Uterus (tissue), 2 donors: ENCODE data around the gene DDX42.

Experiments used
- CTCF ChIP-seq, 4 experiments: fragments of 200-600 bp in 2 of 4; fragments of 450-650 bp in 2 of 4; sonication (generic) in 2 of 4; IDR thresholded peaks; one replicate each; pipeline ENCODE4 v1.5.1; 2016 to 2019; ENCODE audit warnings: antibody characterized with exemption in 4 of 4, mild to moderate bottlenecking in 2 of 4, moderate library complexity in 1 of 4
- POLR2A ChIP-seq, 2 donors: fragments of 450-650 bp; IDR thresholded peaks; one replicate each; pipeline ENCODE4 v1.6.1; 2016; ENCODE audit warnings: antibody characterized with exemption in 2 of 2, mild to moderate bottlenecking in 1 of 2, moderate library complexity in 1 of 2

- TF ChIP-seq CTCF (IDR thresholded peaks at IDR 0.05) (no peak), POLR2A (IDR thresholded peaks at IDR 0.05) (no peak)
Observed at GRCh38 chr17:63820963-63821561, 47.1 kb downstream of the DDX42 start.
